Adipocyte (in vitro differentiated cells): ENCODE results near the gene RAB36.

Experiments used
- DNase-seq: peaks from one replicate; pipeline ENCODE4 v3.0.0-alpha.2; 2015; ENCODE audit warnings: low read depth
- H3K27me3 ChIP-seq: replicated peaks from 2 replicates; pipeline ENCODE4 v1.7.0; 2013; ENCODE audit warnings: mild to moderate bottlenecking, low read length, moderate library complexity; ENCODE audit not compliant: control insufficient read depth, insufficient read depth
- H3K36me3 ChIP-seq: 2 replicates; pipeline ENCODE4 v1.7.0; 2013; ENCODE audit warnings: low read length, mild to moderate bottlenecking, moderate library complexity; ENCODE audit not compliant: control insufficient read depth, insufficient read depth, severe bottlenecking
- H3K4me1 ChIP-seq: 2 replicates; pipeline ENCODE4 v1.7.0; 2013; ENCODE audit warnings: mild to moderate bottlenecking, low read length, moderate library complexity; ENCODE audit not compliant: control insufficient read depth, insufficient read depth
- H3K4me3 ChIP-seq: 2 replicates; pipeline ENCODE4 v1.7.0; 2013; ENCODE audit warnings: mild to moderate bottlenecking, low read length, moderate library complexity
- H3K9ac ChIP-seq: 2 replicates; pipeline ENCODE4 v1.7.0; 2013; ENCODE audit warnings: mild to moderate bottlenecking, low read length, moderate library complexity
- H3K9me3 ChIP-seq: 2 replicates; pipeline ENCODE4 v1.7.0; 2013; ENCODE audit warnings: mild to moderate bottlenecking, low read length, moderate library complexity; ENCODE audit not compliant: control insufficient read depth

RAB36 gene

DNA sequence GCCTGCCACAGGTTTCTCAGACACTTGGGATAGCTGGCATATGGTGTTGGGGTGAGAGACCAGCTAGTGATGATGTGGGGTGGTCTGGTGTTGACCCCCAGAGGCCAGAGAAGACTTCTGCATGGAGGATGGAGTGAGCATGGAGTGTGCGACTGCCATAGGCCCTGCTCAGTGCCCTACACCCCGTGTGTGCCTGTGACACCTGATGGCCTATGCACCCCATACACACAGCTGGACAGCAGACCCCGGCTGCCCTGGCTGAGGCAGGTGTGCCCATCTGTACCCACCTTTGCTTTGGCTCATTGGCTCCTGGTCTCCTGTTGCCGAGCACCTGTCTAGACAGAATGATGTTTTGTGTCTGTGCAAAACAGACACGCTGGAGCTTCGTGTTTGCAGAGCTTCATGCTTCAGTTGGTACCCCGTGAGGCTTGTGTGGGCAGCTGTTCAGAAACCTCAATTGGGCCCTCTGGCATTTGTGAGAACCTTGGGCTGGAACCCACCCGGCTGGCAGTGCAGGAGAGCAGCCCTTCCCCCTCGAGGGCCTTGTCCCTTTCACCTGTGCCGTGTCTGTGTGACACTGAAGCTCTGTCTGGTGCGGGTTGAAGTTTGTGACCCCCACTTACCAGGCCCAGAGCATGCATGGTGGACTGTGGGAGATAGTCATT is 62.6 kb downstream of the RAB36 start:
- H3K4me1 ChIP-seq, result peaks cover 20% of the 10 kb centered on the region
- no peaks in the 10 kb centered on the region for H3K36me3 ChIP-seq

DNA sequence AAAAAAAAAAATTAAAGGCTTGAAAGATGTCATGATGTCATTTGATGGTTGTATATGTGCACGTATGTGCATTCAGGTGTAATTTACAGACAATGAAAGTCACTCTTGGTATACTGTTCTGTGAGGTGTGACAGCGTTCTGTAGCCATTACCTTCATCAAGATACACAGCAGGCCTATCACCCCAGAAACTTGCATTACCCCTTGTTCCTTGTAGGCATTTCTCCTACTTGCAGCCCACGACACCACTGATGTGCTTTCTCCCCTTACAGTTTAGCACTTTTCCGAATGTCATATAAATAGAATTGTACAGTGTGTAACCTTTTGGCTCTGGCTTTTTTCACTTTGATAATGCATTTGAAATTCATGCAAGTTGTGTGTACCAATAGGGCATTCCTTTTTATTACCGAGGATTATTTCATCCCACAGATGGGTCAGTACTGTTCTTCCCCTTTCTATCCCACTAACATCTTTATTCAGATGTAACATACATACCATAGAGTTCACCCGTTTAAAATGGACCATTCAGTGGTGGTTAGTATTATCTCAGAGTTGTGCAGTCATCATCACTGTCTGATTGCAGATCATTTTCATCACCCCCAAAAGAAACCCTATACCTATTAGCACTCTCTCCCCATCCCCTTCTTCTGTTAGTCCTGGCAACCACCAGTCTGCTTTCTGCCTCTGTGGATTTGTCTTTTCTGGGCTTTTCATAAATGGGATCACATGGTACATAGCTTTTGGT is 65.3 kb downstream of the RAB36 start:
- Histone ChIP-seq H3K27me3 (no peaks in the 10 kb centered on the region), H3K4me3 (no peak overlapping the region), H3K36me3 (no peaks in the 10 kb centered on the region), H3K4me1 (no peaks in the 10 kb centered on the region), H3K9me3 (no peaks in the 10 kb centered on the region), H3K9ac (no peak overlapping the region)
- DNase-seq, result no peak

More for the DNA sequence above, 62.6 kb downstream of the RAB36 start:
- no peak for DNase-seq
- Histone ChIP-seq H3K9me3 (no peaks in the 10 kb centered on the region), H3K27me3 (no peaks in the 10 kb centered on the region), H3K9ac (no peak overlapping the region), H3K4me3 (no peak overlapping the region)

DNA sequence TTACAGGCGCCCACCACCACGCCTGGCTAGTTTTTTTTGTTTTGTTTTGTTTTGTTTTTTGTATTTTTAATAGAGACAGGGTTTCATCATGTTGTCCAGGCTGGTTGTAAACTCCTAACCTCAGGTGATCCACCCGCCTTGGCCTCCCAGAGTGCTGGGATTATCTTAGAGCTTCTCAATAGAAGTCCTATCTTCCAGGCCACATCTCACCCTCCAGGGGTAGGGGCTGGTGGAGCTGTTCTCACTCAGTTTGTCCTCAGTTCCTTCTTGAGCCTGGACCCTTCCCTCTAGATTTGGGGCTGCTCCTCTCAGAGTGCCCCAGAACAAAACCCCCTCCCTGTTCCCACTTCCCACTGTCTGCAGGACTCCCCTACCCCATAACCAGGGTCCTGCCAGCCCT is 66.3 kb downstream of the RAB36 start:
- DNase-seq, result no peak

DNA sequence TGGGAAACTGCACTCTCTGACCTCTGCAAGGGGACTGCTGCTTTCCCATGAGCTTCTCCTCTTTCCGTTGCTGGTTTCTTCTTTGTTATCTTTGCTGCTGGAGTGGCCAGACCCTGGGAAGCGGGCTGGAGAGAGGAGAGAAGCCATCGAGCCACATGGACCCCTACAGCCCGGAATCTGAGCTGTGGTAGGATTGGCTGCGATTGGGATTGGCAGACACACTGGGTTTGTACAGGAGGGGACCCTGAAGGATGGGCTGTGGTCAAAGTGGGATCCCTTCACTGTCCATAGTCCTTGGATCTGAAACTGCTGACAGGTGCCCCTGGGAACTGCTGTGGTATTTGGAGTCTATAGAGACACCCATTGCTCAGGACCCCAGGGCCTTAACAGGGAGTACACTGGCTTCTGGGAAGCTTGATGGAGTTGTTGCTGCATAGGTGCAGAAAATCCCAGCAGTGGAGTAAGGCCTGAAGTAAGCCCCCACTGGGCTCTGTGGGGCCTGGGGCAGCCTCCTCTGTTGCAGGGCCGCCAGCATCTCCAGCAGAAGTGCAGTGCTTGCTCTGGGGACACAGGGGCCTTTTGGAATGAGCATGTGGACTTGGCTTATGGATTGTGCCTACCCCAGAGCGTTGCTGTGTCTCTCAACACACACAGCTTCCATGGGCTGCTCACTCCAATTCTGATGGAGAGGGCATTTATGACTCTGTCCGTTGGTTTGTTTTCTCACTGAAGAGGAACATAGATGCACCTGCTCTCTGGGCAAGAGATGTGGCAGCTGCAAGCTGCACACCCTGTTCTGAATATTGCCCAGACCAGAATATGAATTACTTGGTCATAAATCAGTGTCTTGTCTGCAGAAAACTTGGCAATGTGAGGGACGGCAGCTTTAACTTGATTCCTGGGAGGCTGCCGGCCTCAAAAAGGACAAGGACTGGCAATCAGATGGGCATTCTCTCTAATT is 67.1 kb downstream of the RAB36 start:
- Histone ChIP-seq H3K9me3 (no peaks in the 10 kb centered on the region), H3K27me3 (no peaks in the 10 kb centered on the region), H3K4me1 (peaks cover 12% of the 10 kb centered on the region), H3K4me3 (no peak overlapping the region), H3K36me3 (no peaks in the 10 kb centered on the region), H3K9ac (no peak overlapping the region)
- DNase-seq, result no peak

More for the DNA sequence above, 66.3 kb downstream of the RAB36 start:
- no peak overlapping the region for H3K4me3 ChIP-seq
- no peaks in the 10 kb centered on the region for H3K9me3 ChIP-seq
- no peaks in the 10 kb centered on the region for H3K36me3 ChIP-seq
- H3K27me3 ChIP-seq, result no peaks in the 10 kb centered on the region
- H3K4me1 ChIP-seq, result peaks cover 5% of the 10 kb centered on the region
- H3K9ac ChIP-seq, result no peak overlapping the region

DNA sequence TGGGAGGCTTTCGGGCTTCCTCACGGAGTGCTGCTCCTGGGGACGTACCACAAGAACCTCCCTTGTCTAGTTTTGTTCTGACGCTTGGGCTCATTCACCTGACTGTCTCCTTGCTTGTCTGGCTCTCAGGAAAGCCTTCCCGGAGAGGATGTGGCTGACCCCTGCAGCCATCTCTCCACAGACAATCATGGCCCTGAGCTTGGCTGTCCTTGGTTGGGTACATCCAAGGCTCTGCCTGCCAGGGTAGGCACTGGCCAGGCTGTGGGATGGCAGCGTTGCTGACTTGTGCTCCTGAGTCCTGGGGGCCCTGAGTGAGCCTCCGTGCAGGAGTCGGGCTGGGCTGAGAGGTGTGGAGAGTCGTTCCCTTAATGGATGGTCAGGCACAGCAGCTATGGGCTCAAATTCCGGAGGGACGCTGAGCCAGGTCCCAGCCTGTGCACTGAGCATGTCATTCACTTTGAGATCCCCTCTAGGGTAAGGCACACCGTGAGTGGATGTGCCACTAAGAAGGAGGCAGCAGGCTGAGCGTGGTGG is 67.8 kb downstream of the RAB36 start:
- H3K27me3 ChIP-seq, result no peaks in the 10 kb centered on the region
- no peak overlapping the region for H3K9ac ChIP-seq

DNA sequence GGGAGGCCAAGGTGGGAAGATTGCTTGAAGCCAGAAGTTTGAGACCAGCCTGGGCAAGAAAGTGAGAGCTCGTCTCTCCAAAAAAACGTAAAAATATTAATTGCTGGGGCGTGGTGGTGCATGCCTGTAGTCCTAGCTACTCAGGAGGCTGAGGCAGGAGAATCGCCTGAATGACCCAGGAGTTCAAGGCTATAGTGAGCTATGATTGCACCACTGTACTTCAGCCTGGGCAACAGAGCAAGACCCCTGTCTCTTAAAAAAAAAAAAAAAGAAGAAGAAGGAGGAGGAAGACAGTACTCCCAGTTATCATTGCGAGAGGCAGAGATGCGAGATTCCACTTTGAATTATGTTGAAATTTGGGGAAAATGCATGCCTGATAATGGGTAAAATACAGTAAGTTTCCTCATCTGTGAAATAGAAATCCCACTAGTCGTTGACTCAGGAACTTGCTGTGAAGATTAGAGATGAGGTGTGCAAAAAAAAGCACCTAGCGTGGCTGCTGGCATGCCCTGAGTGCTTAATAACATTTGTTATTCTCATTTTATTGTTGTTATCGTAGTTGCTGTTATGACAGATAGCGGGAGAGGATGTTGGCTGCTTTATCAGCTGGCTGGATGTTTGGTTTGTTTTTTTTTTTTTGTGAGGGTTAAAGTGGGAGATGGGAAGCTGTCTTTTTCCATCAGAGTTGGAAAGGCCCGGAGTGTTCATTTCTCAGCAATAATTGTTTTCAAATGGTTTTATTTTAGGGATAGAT is 68.5 kb downstream of the RAB36 start:
- Histone ChIP-seq H3K36me3 (no peaks in the 10 kb centered on the region), H3K4me1 (peaks cover 18% of the 10 kb centered on the region), H3K4me3 (no peak overlapping the region), H3K27me3 (no peaks in the 10 kb centered on the region), H3K9ac (no peak overlapping the region), H3K9me3 (no peaks in the 10 kb centered on the region)
- no peak for DNase-seq

More for the DNA sequence above, 67.8 kb downstream of the RAB36 start:
- no peaks in the 10 kb centered on the region for H3K36me3 ChIP-seq
- no peak for DNase-seq
- no peak overlapping the region for H3K4me3 ChIP-seq
- peaks cover 12% of the 10 kb centered on the region for H3K4me1 ChIP-seq
- no peaks in the 10 kb centered on the region for H3K9me3 ChIP-seq
